Measurements from ENCODE around the gene FAM110D. TPM values are rescaled to one million over a fixed set of nuclear protein-coding genes. Genes with fewer than 3 reads are reported as not detected.

FAM110D gene
- total RNA-seq, 1 donor from 2014 or later, result 3.8 TPM

GRCh38 chr1:26190373-26190987 lies 31.6 kb downstream of the FAM110D start, which contains the start of gene CATSPER4:
TSS of gene CATSPER4 (plus strand) at chr1:26190602. CDS start at chr1:26190628, 26 bp downstream.
- no peak for TF ChIP-seq CTCF (IDR thresholded peaks at IDR 0.05)
- Histone ChIP-seq H3K27ac (no peak within 1 kb of the TSS), H3K36me3 (no peaks in the 10 kb centered on the region), H3K27me3 (ENCODE audit: low read depth) (no peaks in the 10 kb centered on the region), H3K9me3 (no peaks in the 10 kb centered on the region), H3K4me1 (no peaks in the 10 kb centered on the region), H3K4me3 (no peak within 1 kb of the TSS)
- intact Hi-C loops (cut with DNase I), result no loop called here
- ATAC-seq, result peak; percentile 5
- no peak for DNase-seq

DNA sequence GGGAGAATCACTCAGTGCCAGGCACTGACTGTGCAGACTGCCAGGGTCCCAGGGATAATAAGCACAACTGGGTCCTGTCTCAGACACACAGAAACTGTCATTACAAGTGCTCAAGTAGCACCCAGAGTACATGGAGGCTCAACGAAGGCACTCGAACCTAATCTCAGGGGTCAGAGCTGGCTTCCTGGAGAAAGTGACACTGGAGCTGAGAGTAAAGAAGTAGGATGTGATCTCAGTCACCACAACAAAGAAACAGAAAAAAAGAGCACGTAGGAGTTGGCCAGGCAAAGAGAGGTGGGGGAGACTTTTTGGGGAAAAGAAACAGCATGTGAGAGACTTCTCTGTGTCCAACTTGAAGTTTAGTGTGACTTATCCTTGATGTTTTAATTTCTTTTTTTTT lies 32.9 kb downstream of the FAM110D start:
- Histone ChIP-seq H3K27me3 (ENCODE audit: low read depth) (no peaks in the 10 kb centered on the region), H3K9me3 (no peaks in the 10 kb centered on the region), H3K4me3 (no peak overlapping the region), H3K27ac (no peak overlapping the region), H3K36me3 (no peaks in the 10 kb centered on the region), H3K4me1 (no peaks in the 10 kb centered on the region)
- no peak for DNase-seq
- TF ChIP-seq CTCF (IDR thresholded peaks at IDR 0.05), result no peak
- ATAC-seq, result no peak
- intact Hi-C loops (cut with DNase I), result no loop called here

GRCh38 chr1:26195805-26196204 lies 36.9 kb downstream of the FAM110D start:
- Histone ChIP-seq H3K27me3 (ENCODE audit: low read depth) (no peaks in the 10 kb centered on the region), H3K9me3 (no peaks in the 10 kb centered on the region), H3K4me3 (no peak overlapping the region), H3K27ac (no peak overlapping the region), H3K4me1 (no peaks in the 10 kb centered on the region), H3K36me3 (no peaks in the 10 kb centered on the region)
- no peak for ATAC-seq
- intact Hi-C loops (cut with DNase I), result no loop called here
- DNase-seq, result no peak
- no peak for TF ChIP-seq CTCF (IDR thresholded peaks at IDR 0.05)

DNA sequence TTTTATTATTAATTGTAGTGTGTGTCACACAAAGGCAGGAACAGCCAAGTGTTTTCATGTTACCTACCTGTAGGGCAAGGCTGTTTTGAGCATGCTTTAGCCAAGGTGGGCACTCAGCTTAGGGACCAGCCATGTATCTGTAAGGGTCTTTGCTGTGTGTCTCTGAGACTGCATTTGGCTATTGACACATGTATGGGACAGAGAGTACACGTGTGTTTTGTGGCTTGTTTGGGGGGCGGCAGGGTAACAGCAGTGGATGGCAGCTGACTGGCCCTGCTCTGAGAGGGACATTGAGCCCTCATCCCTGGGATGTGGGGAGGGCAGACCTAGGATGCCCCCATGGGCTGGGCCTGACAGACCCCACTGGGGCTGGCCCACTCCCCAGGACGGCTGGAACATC lies 38.4 kb downstream of the FAM110D start:
- H3K27ac ChIP-seq, result no peak overlapping the region
- ATAC-seq (no peak), DNase-seq (no peak)
- TF ChIP-seq CTCF (IDR thresholded peaks at IDR 0.05), result no peak
- intact Hi-C loops (cut with DNase I), result no loop called here
- peaks cover 4% of the 10 kb centered on the region for H3K4me1 ChIP-seq
- no peaks in the 10 kb centered on the region for H3K9me3 ChIP-seq
- no peaks in the 10 kb centered on the region for H3K36me3 ChIP-seq
- no peaks in the 10 kb centered on the region for H3K27me3 ChIP-seq (ENCODE audit: low read depth)
- no peak overlapping the region for H3K4me3 ChIP-seq

GRCh38 chr1:26197813-26198212 lies 38.9 kb downstream of the FAM110D start:
- intact Hi-C loops (cut with DNase I), result no loop called here
- ATAC-seq, result no peak
- Histone ChIP-seq H3K9me3 (no peaks in the 10 kb centered on the region), H3K27ac (no peak overlapping the region), H3K27me3 (ENCODE audit: low read depth) (no peaks in the 10 kb centered on the region), H3K4me3 (no peak overlapping the region), H3K36me3 (no peaks in the 10 kb centered on the region), H3K4me1 (peaks cover 4% of the 10 kb centered on the region)
- TF ChIP-seq CTCF (IDR thresholded peaks at IDR 0.05), result no peak
- DNase-seq, result no peak
